Measurements from ENCODE around the gene CCL28.

- TF ChIP-seq POLR2A (IDR thresholded peaks at IDR 0.05; ENCODE audit: low read length) (no peak), NR3C1 (IDR thresholded peaks at IDR 0.05) (no peak), USF2 (IDR thresholded peaks at IDR 0.05) (no peak), REST (IDR thresholded peaks at IDR 0.05) (no peak), FOSB (CRISPR knock-in tag; IDR thresholded peaks at IDR 0.05) (no peak), RFX5 (IDR thresholded peaks at IDR 0.05) (no peak), SMC3 (IDR thresholded peaks at IDR 0.05) (no peak)
- TF ChIP-seq, protein P1, sequence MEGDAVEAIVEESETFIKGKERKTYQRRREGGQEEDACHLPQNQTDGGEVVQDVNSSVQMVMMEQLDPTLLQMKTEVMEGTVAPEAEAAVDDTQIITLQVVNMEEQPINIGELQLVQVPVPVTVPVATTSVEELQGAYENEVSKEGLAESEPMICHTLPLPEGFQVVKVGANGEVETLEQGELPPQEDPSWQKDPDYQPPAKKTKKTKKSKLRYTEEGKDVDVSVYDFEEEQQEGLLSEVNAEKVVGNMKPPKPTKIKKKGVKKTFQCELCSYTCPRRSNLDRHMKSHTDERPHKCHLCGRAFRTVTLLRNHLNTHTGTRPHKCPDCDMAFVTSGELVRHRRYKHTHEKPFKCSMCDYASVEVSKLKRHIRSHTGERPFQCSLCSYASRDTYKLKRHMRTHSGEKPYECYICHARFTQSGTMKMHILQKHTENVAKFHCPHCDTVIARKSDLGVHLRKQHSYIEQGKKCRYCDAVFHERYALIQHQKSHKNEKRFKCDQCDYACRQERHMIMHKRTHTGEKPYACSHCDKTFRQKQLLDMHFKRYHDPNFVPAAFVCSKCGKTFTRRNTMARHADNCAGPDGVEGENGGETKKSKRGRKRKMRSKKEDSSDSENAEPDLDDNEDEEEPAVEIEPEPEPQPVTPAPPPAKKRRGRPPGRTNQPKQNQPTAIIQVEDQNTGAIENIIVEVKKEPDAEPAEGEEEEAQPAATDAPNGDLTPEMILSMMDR (IDR thresholded peaks at IDR 0.05) = no peak
- TF ChIP-seq, protein P2, sequence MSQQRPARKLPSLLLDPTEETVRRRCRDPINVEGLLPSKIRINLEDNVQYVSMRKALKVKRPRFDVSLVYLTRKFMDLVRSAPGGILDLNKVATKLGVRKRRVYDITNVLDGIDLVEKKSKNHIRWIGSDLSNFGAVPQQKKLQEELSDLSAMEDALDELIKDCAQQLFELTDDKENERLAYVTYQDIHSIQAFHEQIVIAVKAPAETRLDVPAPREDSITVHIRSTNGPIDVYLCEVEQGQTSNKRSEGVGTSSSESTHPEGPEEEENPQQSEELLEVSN (IDR thresholded peaks at IDR 0.05; ENCODE audit: borderline replicate concordance, low read depth) = no peak
- TF ChIP-seq, protein P3, sequence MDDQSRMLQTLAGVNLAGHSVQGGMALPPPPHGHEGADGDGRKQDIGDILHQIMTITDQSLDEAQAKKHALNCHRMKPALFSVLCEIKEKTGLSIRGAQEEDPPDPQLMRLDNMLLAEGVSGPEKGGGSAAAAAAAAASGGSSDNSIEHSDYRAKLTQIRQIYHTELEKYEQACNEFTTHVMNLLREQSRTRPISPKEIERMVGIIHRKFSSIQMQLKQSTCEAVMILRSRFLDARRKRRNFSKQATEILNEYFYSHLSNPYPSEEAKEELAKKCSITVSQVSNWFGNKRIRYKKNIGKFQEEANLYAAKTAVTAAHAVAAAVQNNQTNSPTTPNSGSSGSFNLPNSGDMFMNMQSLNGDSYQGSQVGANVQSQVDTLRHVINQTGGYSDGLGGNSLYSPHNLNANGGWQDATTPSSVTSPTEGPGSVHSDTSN (IDR thresholded peaks at IDR 0.05) = no peak
Observed at GRCh38 chr5:43429706-43430105, 17.5 kb upstream of the CCL28 start.
